GM13976 (cell line): ENCODE measurements around the gene ABHD12B.

Source experiments
- DNase-seq: peaks from one replicate; pipeline ENCODE4 v3.0.0; 2012; ENCODE audit warnings: low spot score
- in situ Hi-C: fragments of 300-500 bp; cut with MboI; formaldehyde crosslinking; loops from one replicate; pipeline ENCODE4 v1.12.0; 2022; ENCODE audit warnings: low sequenced_read_pairs, mixed read lengths, inconsistent platforms; ENCODE audit not compliant: unreplicated experiment
- TF ChIP-seq, protein P1 (sequence below): IDR thresholded peaks from 2 replicates; pipeline ENCODE4 v1.5.1; 2012; ENCODE audit warnings: borderline replicate concordance, mild to moderate bottlenecking; ENCODE audit not compliant: insufficient read depth; ENCODE audit errors: extremely low read depth, missing control alignments, control extremely low read depth

The ABHD12B gene

DNA sequence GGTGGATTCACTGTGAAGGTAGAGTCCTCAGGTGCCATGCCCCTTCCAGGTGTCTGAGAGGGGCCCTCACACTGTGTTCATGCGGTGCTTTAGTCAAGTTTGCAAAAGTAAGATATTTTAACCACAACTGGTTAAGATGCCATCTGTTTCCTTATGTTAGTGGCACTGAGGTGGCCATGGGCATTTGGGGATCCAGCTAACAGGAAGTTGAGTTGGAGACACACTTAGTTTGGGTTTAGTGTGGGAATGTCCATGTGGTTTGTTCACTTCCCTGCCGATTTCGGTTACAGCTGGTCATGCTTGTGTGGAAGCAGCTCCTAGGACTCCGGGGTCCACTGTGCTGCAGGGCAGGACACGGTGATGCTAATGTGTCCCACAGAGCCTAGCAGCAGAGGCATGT is 17.3 kb upstream of the ABHD12B start:
- DNase-seq, result no peak
- in situ Hi-C loops, result loop anchor here (25.0 kb wide), 1 partner anchor 242 kb away; no protein-coding TSS in a partner anchor
- TF ChIP-seq, protein P1, sequence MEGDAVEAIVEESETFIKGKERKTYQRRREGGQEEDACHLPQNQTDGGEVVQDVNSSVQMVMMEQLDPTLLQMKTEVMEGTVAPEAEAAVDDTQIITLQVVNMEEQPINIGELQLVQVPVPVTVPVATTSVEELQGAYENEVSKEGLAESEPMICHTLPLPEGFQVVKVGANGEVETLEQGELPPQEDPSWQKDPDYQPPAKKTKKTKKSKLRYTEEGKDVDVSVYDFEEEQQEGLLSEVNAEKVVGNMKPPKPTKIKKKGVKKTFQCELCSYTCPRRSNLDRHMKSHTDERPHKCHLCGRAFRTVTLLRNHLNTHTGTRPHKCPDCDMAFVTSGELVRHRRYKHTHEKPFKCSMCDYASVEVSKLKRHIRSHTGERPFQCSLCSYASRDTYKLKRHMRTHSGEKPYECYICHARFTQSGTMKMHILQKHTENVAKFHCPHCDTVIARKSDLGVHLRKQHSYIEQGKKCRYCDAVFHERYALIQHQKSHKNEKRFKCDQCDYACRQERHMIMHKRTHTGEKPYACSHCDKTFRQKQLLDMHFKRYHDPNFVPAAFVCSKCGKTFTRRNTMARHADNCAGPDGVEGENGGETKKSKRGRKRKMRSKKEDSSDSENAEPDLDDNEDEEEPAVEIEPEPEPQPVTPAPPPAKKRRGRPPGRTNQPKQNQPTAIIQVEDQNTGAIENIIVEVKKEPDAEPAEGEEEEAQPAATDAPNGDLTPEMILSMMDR, result no peak

DNA sequence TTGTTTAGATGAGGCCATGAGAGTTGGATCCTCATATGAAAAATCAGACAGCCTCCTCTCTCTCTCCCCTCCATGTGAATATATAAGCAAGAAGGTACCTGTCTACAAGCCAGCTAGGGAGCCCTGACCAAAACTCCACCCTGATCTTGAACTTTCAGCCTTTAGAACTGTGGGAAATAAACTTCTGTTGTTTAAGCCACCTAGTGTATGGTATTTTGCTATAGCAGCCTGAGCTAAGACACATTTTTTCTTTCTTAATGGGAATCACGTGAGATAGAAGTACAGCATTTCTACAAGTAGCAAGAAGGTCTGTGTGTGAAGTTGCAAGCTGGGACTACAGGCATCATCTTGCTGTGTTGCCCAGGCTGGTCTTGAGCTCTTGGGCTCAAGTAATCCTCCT is 16.3 kb upstream of the ABHD12B start:
- in situ Hi-C loops, result loop anchor here (25.0 kb wide), 1 partner anchor 243 kb away; no protein-coding TSS in a partner anchor

GRCh38 chr14:50856660-50857059 is 15.2 kb upstream of the ABHD12B start:
- TF ChIP-seq, protein P1, result no peak
- in situ Hi-C loops, result loop anchor here (25.0 kb wide), 1 partner anchor 244 kb away; no protein-coding TSS in a partner anchor
- DNase-seq, result no peak

More for the DNA sequence above, 16.3 kb upstream of the ABHD12B start:
- TF ChIP-seq, protein P1, result no peak
- DNase-seq, result no peak

DNA sequence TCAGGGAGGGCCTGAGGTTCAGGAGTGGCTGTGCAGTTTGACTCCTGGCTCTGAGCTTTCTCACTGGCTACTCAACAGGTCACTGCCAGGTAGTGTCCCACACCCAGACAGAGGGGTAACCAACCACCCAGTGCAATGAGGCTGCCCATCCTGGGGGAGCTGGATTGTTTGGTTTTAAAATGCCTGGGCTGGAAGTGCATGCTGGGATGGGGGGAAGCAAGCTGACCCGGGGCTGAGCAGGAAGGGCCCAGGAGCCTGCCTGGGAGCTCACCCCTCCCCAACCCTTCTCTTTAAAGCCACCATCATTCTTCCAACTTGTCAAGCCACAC is 12.6 kb upstream of the ABHD12B start:
- DNase-seq, result peak; percentile 33
- TF ChIP-seq, protein P1, result no peak

DNA sequence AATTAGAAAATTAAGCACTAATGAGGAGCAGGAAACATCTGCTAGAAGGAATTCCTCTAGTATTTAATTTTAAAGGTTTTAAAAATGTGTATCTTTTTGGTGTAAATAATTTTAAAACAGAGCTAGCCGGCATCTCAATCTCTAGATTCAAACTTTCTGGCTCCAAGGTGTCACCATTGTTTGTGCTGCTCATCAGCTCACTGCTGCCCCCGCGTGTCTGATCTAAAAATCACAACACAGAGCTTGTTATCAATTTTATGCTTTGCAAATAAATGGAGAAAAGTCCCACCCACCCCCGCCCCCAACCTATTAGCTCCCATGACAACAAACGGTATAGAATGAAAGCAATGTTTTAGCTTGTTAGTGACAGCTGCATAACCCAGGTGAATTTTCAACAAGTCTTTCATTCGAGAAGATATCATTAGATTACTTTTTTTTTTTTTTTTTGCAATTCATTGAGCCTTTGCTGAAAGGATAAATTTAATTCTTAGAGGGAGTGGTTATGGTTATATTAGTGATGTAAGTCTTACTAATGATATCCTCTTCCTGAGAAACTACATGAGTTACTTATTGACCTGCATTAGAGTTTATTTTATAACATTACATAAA is 11.3 kb upstream of the ABHD12B start:
- peak; percentile 82 for DNase-seq
- TF ChIP-seq, protein P1, result peak; percentile 67
- in situ Hi-C loops, result loop anchor here (5.0 to 25.0 kb wide), 2 partner anchors 73 to 248 kb away; no protein-coding TSS in a partner anchor

More for the DNA sequence above, 12.6 kb upstream of the ABHD12B start:
- in situ Hi-C loops, result loop anchor here (25.0 kb wide), 1 partner anchor 247 kb away; no protein-coding TSS in a partner anchor

GRCh38 chr14:50862036-50862570 is 9.8 kb upstream of the ABHD12B start:
- in situ Hi-C loops, result loop anchor here (5.0 to 25.0 kb wide), 2 partner anchors 75 to 250 kb away; no protein-coding TSS in a partner anchor
- no peak for DNase-seq
- TF ChIP-seq, protein P1, result no peak
